GM12878 (cell line): ENCODE results near the gene CCDC112. TPM values are rescaled to one million over a fixed set of nuclear protein-coding genes. Genes with fewer than 3 reads are reported as not detected.
"Not testable (repeated sequence)": the region's sequence is repeated elsewhere in the genome, so short reads cannot be mapped to it uniquely, and the experiment has no call there.

Experiments
- ATAC-seq: fragments of 200-7000 bp; cut with Tn5 transposase; 3 replicates; pipeline ENCODE4 v1.9.1; 2020; ENCODE audit warnings: mild to moderate bottlenecking, moderate library complexity
- BruUV-seq: library from RNA; stranded (reverse); fragments of 400-500 nt; replicated peaks from 2 replicates; lab custom pipeline; 2021; lab: Mats Ljungman, UMichigan
- CTCF ChIA-PET: fragments of 300-600 bp; sonication (Branson Sonifier 250); formaldehyde crosslinking; extraction: SDS; loops from one replicate; lab custom pipeline; 2021; ENCODE audit warnings: inconsistent platforms; lab: Yijun Ruan, JAX
- POLR2A ChIA-PET: fragments of 350-600 bp; formaldehyde crosslinking; extraction: SDS; loops from one replicate; lab custom pipeline; 2021; ENCODE audit warnings: inconsistent platforms; lab: Charles Lee
- RAD21 ChIA-PET: fragments of 300-600 bp; sonication (Branson Sonifier 250); formaldehyde crosslinking; loops from one replicate; lab custom pipeline; 2023; ENCODE audit warnings: antibody characterized with exemption; ENCODE audit not compliant: unreplicated experiment; lab: Charles Lee
- SMC1A ChIA-PET: fragments of 300-600 bp; sonication (Branson Sonifier 250); formaldehyde crosslinking; loops from one replicate; lab custom pipeline; 2023; ENCODE audit not compliant: unreplicated experiment, uncharacterized antibody; lab: Charles Lee
- DNase-seq: peaks from one replicate; pipeline ENCODE4 v3.0.0-alpha.2; 2011; ENCODE audit warnings: low read depth, low spot score
- FAIRE-seq: peaks from 3 replicates; lab custom pipeline; 2011; peaks lifted over from hg19 to GRCh38; lab: Jason Lieb, UNC
- H2AFZ ChIP-seq: 2 replicates; pipeline ENCODE4 v1.6.0; 2011; ENCODE audit warnings: low read depth, low read length, control low read depth; ENCODE audit not compliant: control insufficient read depth
- H3K27ac ChIP-seq: 2 replicates; pipeline ENCODE4 v1.5.1; 2011; ENCODE audit warnings: control low read depth; ENCODE audit not compliant: control insufficient read depth, insufficient read depth
- H3K27me3 ChIP-seq, 2 experiments: replicated peaks in 1 of 2; 2 replicates each; pipeline versions ENCODE4 v1.6.0 to v1.6.1; 2011; ENCODE audit warnings: low read length in 1 of 2; ENCODE audit not compliant: control insufficient read depth in 2 of 2, insufficient read depth in 2 of 2
- H3K36me3 ChIP-seq, 2 experiments: 2 replicates each; pipeline ENCODE4 v1.5.1; 2011; ENCODE audit warnings: low read length in 1 of 2; ENCODE audit not compliant: control insufficient read depth in 2 of 2, insufficient read depth in 2 of 2
- H3K4me1 ChIP-seq: 2 replicates; pipeline ENCODE4 v1.6.1; 2011; ENCODE audit warnings: mild to moderate bottlenecking, low read length, moderate library complexity, mixed read lengths; ENCODE audit not compliant: control insufficient read depth, insufficient read depth
- H3K4me2 ChIP-seq: 2 replicates; pipeline ENCODE4 v1.6.0; 2011; ENCODE audit warnings: control low read depth; ENCODE audit not compliant: control insufficient read depth, insufficient read depth
- H3K4me3 ChIP-seq: fragments of 200-600 bp; sonication (generic); 2 replicates; pipeline ENCODE4 v1.5.1; 2016
- H3K79me2 ChIP-seq: 2 replicates; pipeline ENCODE4 v1.6.0; 2011; ENCODE audit warnings: low read length; ENCODE audit not compliant: control insufficient read depth, insufficient read depth
- H3K9ac ChIP-seq: 2 replicates; pipeline ENCODE4 v1.8.0; 2011; ENCODE audit warnings: low read length, control low read depth, mixed read lengths; ENCODE audit not compliant: control insufficient read depth, insufficient read depth
- H3K9me3 ChIP-seq: replicated peaks from 3 replicates; pipeline ENCODE4 v1.5.1; 2011; ENCODE audit warnings: mild to moderate bottlenecking, low read length; ENCODE audit not compliant: control insufficient read depth, insufficient read depth
- H4K20me1 ChIP-seq: 2 replicates; pipeline ENCODE4 v1.6.0; 2011; ENCODE audit not compliant: control insufficient read depth, insufficient read depth
- WGBS: methylation state at CpG from one replicate; pipeline ENCODE4 v1.1.6; 2016; ENCODE audit warnings: low lambda C conversion rate; ENCODE audit not compliant: insufficient replicate concordance, insufficient coverage; ENCODE audit errors: missing lambda C conversion rate; 5-methylcytosine and 5-hydroxymethylcytosine counted together
- in situ Hi-C: fragments of 300-500 bp; cut with MboI; formaldehyde crosslinking; loops from 9 replicates; pipeline ENCODE4 v1.14.3; 2018; ENCODE audit warnings: mixed read lengths
- intact Hi-C: fragments of 100-400 bp; cut with micrococcal nuclease; formaldehyde crosslinking; loops from one replicate; pipeline ENCODE4 v1.14.2; 2022; ENCODE audit not compliant: unreplicated experiment
- polyA plus RNA-seq, 11 experiments: library from polyadenylated mRNA; depleted of rRNA in 4 of 11; unstranded in 6 of 11; stranded (reverse) in 5 of 11; fragments of >200 nt; fragmentation: Nextera tagmentation in 4 of 11; fragmentation: Illumina TruSeq in 1 of 11; extraction: Ambion mirVana in 4 of 11; extraction: Trizol in 1 of 11; gene quantifications; 1 replicate in 1 of 11; 2 replicates in 10 of 11; pipeline versions ENCODE4 v1.2.1 to v1.2.3, GENCODE V29; 2011 to 2016; ENCODE audit warnings: inconsistent platforms in 2 of 11, missing spikeins in 2 of 11, low read depth in 1 of 11
- total RNA-seq, 4 experiments: library from RNA; depleted of rRNA in 3 of 4; stranded (reverse); fragments of >200 nt in 3 of 4; fragmentation: Illumina TruSeq in 1 of 4; extraction: Trizol in 1 of 4; gene quantifications; 2 replicates each; pipeline versions ENCODE4 v1.2.1 to v1.2.3, GENCODE V29; 2013 to 2021
- TF ChIP-seq, protein P1 (sequence below): fragments of 450-650 bp; IDR thresholded peaks from 2 replicates; pipeline ENCODE4 v1.6.1; 2017; ENCODE audit warnings: mild to moderate bottlenecking, moderate library complexity

CCDC112 gene
- total and polyA plus RNA-seq, 10 of the 15 experiments (the other 5 are each of a cell fraction or from before 2014, with no cell fraction given), result 0.12 to 2.0 (median 0.58) TPM

- TF ChIP-seq, protein P1, sequence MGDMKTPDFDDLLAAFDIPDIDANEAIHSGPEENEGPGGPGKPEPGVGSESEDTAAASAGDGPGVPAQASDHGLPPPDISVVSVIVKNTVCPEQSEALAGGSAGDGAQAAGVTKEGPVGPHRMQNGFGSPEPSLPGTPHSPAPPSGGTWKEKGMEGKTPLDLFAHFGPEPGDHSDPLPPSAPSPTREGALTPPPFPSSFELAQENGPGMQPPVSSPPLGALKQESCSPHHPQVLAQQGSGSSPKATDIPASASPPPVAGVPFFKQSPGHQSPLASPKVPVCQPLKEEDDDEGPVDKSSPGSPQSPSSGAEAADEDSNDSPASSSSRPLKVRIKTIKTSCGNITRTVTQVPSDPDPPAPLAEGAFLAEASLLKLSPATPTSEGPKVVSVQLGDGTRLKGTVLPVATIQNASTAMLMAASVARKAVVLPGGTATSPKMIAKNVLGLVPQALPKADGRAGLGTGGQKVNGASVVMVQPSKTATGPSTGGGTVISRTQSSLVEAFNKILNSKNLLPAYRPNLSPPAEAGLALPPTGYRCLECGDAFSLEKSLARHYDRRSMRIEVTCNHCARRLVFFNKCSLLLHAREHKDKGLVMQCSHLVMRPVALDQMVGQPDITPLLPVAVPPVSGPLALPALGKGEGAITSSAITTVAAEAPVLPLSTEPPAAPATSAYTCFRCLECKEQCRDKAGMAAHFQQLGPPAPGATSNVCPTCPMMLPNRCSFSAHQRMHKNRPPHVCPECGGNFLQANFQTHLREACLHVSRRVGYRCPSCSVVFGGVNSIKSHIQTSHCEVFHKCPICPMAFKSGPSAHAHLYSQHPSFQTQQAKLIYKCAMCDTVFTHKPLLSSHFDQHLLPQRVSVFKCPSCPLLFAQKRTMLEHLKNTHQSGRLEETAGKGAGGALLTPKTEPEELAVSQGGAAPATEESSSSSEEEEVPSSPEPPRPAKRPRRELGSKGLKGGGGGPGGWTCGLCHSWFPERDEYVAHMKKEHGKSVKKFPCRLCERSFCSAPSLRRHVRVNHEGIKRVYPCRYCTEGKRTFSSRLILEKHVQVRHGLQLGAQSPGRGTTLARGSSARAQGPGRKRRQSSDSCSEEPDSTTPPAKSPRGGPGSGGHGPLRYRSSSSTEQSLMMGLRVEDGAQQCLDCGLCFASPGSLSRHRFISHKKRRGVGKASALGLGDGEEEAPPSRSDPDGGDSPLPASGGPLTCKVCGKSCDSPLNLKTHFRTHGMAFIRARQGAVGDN, result no peak
These were observed 38.5 kb downstream of the CCDC112 start (continued) for GRCh38 chr5:115257981-115258380.

DNA sequence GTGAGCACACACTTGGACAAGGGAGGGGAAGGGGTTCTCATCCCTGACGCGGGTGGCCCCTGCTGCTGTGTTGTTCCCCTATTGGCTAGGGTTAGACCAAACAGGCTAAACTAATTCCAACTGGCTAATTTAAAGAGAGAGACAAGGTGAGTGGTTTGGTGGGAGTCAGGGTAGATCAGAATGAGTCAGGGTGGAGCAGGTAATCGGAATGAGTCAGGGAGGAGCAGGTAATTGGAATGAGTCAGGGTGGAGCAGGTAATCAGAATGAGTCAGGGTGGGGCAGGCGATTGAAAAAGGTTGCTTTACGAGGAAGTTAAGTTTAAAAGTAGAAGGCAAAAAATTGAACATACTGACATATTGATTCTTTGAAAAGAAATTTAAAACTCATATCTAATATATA lies 47.1 kb downstream of the CCDC112 start:
- H3K79me2 ChIP-seq, H3K4me1 ChIP-seq, H4K20me1 ChIP-seq, H3K4me3 ChIP-seq, H2AFZ ChIP-seq, POLR2A ChIA-PET, BruUV-seq, ATAC-seq, H3K4me2 ChIP-seq, DNase-seq, H3K27ac ChIP-seq, FAIRE-seq, H3K9me3 ChIP-seq, H3K9ac ChIP-seq, H3K36me3 ChIP-seq, H3K27me3 ChIP-seq: not testable (repeated sequence)
- SMC1A ChIA-PET, result interaction anchor here (0.9 to 4.9 kb wide), 3 partner anchors 149 to 237 kb away, joined by 3 to 65 read pairs (median 3); no protein-coding TSS in a partner anchor
- WGBS, result 83% methylated on average over 5 of the region's 5 CpGs
- intact Hi-C loops, result loop anchor here (5.0 kb wide), 3 partner anchors 82 to 1572 kb away; partner anchors contain the start of gene TRIM36
- RAD21 ChIA-PET, result interaction anchor here (1.3 kb wide), 1 partner anchor 152 kb away, joined by 12 read pairs; no protein-coding TSS in a partner anchor
- CTCF ChIA-PET, result interaction anchor here (0.6 to 3.4 kb wide), 3 partner anchors 153 to 1766 kb away, joined by 3 to 72 read pairs (median 4); no protein-coding TSS in a partner anchor
- in situ Hi-C loops, result loop anchor here (10.0 to 25.0 kb wide), 2 partner anchors 455 to 787 kb away; no protein-coding TSS in a partner anchor
